HEK293 (cell line): ENCODE data around the gene KCNAB1.

Experiments
- GLI4 ChIP-seq: fragments of 450-650 bp; formaldehyde crosslinking; IDR thresholded peaks from 2 replicates; pipeline ENCODE4 v1.5.1; 2016; ENCODE audit warnings: missing biosample characterization, missing genetic modification characterization
- OVOL3 ChIP-seq: fragments of 450-650 bp; formaldehyde crosslinking; IDR thresholded peaks from 2 replicates; pipeline ENCODE4 v1.5.1; 2016; ENCODE audit warnings: missing biosample characterization, missing genetic modification characterization
- SP2 ChIP-seq: fragments of 450-650 bp; formaldehyde crosslinking; IDR thresholded peaks from 2 replicates; pipeline ENCODE4 v1.5.1; 2016; ENCODE audit warnings: missing biosample characterization, missing genetic modification characterization
- ZNF157 ChIP-seq: fragments of 450-650 bp; formaldehyde crosslinking; IDR thresholded peaks from 2 replicates; pipeline ENCODE4 v1.5.1; 2016; ENCODE audit warnings: missing biosample characterization, missing genetic modification characterization
- ZNF423 ChIP-seq: fragments of 450-650 bp; formaldehyde crosslinking; IDR thresholded peaks from 2 replicates; pipeline ENCODE4 v1.5.1; 2016; ENCODE audit warnings: missing biosample characterization, missing genetic modification characterization
- ZNF624 ChIP-seq: fragments of 450-650 bp; formaldehyde crosslinking; IDR thresholded peaks from 2 replicates; pipeline ENCODE4 v1.5.1; 2017; ENCODE audit warnings: missing biosample characterization, missing genetic modification characterization
- TF ChIP-seq, protein P1 (sequence below): fragments of 450-650 bp; formaldehyde crosslinking; IDR thresholded peaks from 2 replicates; pipeline ENCODE4 v1.5.1; 2016; ENCODE audit warnings: missing biosample characterization, missing genetic modification characterization
- TF ChIP-seq, protein P2 (sequence below): fragments of 450-650 bp; formaldehyde crosslinking; IDR thresholded peaks from 2 replicates; pipeline ENCODE4 v1.5.1; 2016; ENCODE audit warnings: missing biosample characterization, missing genetic modification characterization

DNA sequence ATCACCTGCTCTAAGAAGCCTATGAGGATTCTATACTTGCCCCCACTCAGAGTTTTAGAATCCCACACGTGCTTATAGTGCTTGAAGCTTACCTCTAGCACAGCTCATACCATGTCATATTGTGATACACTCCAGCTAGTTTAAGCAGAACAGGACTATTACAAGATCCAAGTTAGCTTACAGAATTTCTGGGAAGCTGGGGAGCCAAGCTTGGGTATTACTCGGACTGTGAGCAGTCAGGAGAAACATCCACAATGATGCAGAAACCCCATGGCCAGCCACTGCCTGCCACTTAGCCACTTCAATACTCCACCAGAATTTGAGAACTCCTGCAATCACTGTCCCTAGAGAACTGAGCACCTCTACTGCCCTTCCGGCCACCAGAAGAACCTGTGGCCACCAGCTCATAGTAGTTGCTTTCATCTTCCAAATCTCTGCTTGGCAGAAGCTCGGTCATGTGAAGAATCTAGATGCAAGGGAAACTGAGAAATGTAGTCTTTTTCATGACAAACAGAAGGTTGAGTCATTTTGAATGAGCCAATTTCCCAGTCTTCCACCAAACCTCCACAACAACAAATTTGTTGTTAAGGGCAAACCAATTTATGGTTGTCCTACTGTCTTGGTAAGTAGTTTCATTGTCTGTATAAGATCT, 462.3 kb downstream of the KCNAB1 start:
- TF ChIP-seq, protein P1, sequence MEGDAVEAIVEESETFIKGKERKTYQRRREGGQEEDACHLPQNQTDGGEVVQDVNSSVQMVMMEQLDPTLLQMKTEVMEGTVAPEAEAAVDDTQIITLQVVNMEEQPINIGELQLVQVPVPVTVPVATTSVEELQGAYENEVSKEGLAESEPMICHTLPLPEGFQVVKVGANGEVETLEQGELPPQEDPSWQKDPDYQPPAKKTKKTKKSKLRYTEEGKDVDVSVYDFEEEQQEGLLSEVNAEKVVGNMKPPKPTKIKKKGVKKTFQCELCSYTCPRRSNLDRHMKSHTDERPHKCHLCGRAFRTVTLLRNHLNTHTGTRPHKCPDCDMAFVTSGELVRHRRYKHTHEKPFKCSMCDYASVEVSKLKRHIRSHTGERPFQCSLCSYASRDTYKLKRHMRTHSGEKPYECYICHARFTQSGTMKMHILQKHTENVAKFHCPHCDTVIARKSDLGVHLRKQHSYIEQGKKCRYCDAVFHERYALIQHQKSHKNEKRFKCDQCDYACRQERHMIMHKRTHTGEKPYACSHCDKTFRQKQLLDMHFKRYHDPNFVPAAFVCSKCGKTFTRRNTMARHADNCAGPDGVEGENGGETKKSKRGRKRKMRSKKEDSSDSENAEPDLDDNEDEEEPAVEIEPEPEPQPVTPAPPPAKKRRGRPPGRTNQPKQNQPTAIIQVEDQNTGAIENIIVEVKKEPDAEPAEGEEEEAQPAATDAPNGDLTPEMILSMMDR (tag by site-specific recombination), result no peak
- TF ChIP-seq, protein P2, sequence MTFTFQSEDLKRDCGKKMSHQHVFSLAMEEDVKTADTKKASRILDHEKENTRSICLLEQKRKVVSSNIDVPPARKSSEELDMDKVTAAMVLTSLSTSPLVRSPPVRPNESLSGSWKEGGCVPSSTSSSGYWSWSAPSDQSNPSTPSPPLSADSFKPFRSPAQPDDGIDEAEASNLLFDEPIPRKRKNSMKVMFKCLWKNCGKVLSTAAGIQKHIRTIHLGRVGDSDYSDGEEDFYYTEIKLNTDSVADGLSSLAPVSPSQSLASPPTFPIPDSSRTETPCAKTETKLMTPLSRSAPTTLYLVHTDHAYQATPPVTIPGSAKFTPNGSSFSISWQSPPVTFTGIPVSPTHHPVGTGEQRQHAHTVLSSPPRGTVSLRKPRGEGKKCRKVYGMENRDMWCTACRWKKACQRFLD, result no peak
- no peak for TF ChIP-seq SP2 (tag by site-specific recombination)
- TF ChIP-seq ZNF157, result no peak
- TF ChIP-seq ZNF624 (tag by site-specific recombination), result no peak
- no peak for TF ChIP-seq OVOL3
- TF ChIP-seq ZNF423 (tag by site-specific recombination), result no peak
- no peak for TF ChIP-seq GLI4
